ENCODE data around the gene STX8.

- TF ChIP-seq POLR2A (IDR thresholded peaks at IDR 0.05; ENCODE audit: low read depth, low read length) (no peak), POLR2AphosphoS5 (IDR thresholded peaks at IDR 0.05; ENCODE audit: low read depth, low read length) (no peak), TAF1 (IDR thresholded peaks at IDR 0.05; ENCODE audit: borderline replicate concordance, low read depth, low read length) (no peak)
Measured at GRCh38 chr17:9229826-9230201, 345.8 kb downstream of the STX8 start.

All from GM12892 (cell line).